Suprapubic skin (tissue), 4 donors: ENCODE data around the gene ANKFN1. TPM values are rescaled to one million over a fixed set of nuclear protein-coding genes. Genes with fewer than 3 reads are reported as not detected.

Source experiments
- DNase-seq, 2 donors: peaks; one replicate each; pipeline ENCODE4 v3.0.0-alpha.2; 2019; ENCODE audit warnings: low spot score in 2 of 2
- H3K27ac ChIP-seq: fragments of 200-600 bp; sonication (generic); one replicate; pipeline ENCODE4 v1.5.1; 2019
- H3K27me3 ChIP-seq: fragments of 200-600 bp; sonication (generic); one replicate; pipeline ENCODE4 v1.5.1; 2019
- H3K36me3 ChIP-seq: fragments of 200-600 bp; sonication (generic); one replicate; pipeline ENCODE4 v1.5.1; 2019
- H3K4me1 ChIP-seq: fragments of 200-600 bp; sonication (generic); one replicate; pipeline ENCODE4 v1.5.1; 2019
- H3K4me3 ChIP-seq: fragments of 200-600 bp; sonication (generic); one replicate; pipeline ENCODE4 v1.5.1; 2019; ENCODE audit warnings: mild to moderate bottlenecking
- H3K9me3 ChIP-seq: fragments of 200-600 bp; sonication (generic); one replicate; pipeline ENCODE4 v1.5.1; 2019
- CTCF ChIP-seq, 2 donors: fragments of 200-600 bp in 1 of 2; fragments of 450-650 bp in 1 of 2; sonication (generic) in 1 of 2; IDR thresholded peaks; one replicate each; pipeline ENCODE4 v1.5.1; 2016 to 2019; ENCODE audit warnings: antibody characterized with exemption in 2 of 2, mild to moderate bottlenecking in 1 of 2, moderate library complexity in 1 of 2
- EP300 ChIP-seq: sonication (generic); formaldehyde crosslinking; IDR thresholded peaks from one replicate; pipeline ENCODE4 v1.6.1; 2017; ENCODE audit warnings: antibody characterized with exemption
- POLR2A ChIP-seq, 2 donors: fragments of 450-650 bp; IDR thresholded peaks; one replicate each; pipeline ENCODE4 v1.6.1; 2017; ENCODE audit warnings: antibody characterized with exemption in 2 of 2, mild to moderate bottlenecking in 2 of 2, moderate library complexity in 2 of 2
- POLR2AphosphoS5 ChIP-seq, 3 donors: sonication (generic); formaldehyde crosslinking; IDR thresholded peaks; one replicate each; pipeline ENCODE4 v1.6.1; 2017; ENCODE audit warnings: antibody characterized with exemption in 3 of 3
- WGBS: methylation state at CpG from one replicate; pipeline ENCODE4 v1.1.5; 2018; 5-methylcytosine and 5-hydroxymethylcytosine counted together
- total RNA-seq, 4 donors: library from RNA; depleted of rRNA; stranded (reverse); fragments of >200 nt; gene quantifications; one replicate each; pipeline ENCODE4 v1.1.0, GENCODE V29; 2016

Gene ANKFN1
- total RNA-seq, 4 donors from 2014 or later, result 0.81 to 3.1 (median 1.7) TPM

- WGBS, result 72% methylated on average over 5 of the region's 5 CpGs
- no peak for TF ChIP-seq POLR2AphosphoS5 (IDR thresholded peaks at IDR 0.05)
- TF ChIP-seq EP300, result no peak
- no peak for TF ChIP-seq CTCF (IDR thresholded peaks at IDR 0.05)
- no peak for TF ChIP-seq POLR2A (IDR thresholded peaks at IDR 0.05)
Measured at GRCh38 chr17:56231693-56232092, 78.4 kb downstream of the ANKFN1 start.

DNA sequence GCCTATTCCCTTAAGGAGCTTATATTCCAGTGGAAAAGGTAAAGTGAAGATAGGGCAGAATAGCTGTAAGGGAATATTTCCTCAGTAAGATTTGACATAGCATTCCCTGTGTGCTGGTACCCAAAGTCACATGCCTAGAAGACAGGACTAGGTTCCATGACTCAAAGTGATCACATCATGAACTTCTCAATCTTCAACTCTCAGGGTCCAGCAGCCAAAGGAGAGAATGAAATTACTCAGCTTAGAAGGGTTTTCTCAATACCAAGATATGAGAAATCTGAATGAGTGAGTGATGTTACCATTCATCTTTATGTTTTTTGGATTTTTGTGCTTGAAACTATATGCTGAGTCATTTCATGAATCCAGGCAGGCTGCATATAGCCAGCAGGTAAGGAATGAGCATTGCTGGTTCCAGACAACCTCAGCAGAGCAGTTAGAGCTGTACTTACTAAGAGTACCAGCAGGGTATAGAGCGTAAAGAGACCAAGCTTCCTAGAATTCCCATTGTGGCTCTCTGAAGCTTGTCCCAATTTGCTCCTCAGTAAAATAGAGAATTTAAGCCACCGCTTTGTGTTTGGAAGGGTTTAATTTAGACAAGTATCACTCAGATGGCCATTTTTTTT lies 91.1 kb downstream of the ANKFN1 start:
- no peak overlapping the region for H3K27ac ChIP-seq
- TF ChIP-seq CTCF (IDR thresholded peaks at IDR 0.05), result no peak
- TF ChIP-seq POLR2AphosphoS5 (IDR thresholded peaks at IDR 0.05), result no peak
- DNase-seq, result no peak
- no peaks in the 10 kb centered on the region for H3K4me1 ChIP-seq
- no peak overlapping the region for H3K4me3 ChIP-seq
- H3K36me3 ChIP-seq, result no peaks in the 10 kb centered on the region
- H3K9me3 ChIP-seq, result no peaks in the 10 kb centered on the region
- H3K27me3 ChIP-seq, result peaks cover 3% of the 10 kb centered on the region
- WGBS, result 97% methylated on average over 2 of the region's 2 CpGs

More at GRCh38 chr17:56231693-56232092, 78.4 kb downstream of the ANKFN1 start:
- DNase-seq, result no peak
- H3K36me3 ChIP-seq, result no peaks in the 10 kb centered on the region
- H3K27ac ChIP-seq, result no peak overlapping the region
- H3K9me3 ChIP-seq, result no peaks in the 10 kb centered on the region
- peaks cover 9% of the 10 kb centered on the region for H3K4me1 ChIP-seq
- no peak overlapping the region for H3K4me3 ChIP-seq
- H3K27me3 ChIP-seq, result no peaks in the 10 kb centered on the region

DNA sequence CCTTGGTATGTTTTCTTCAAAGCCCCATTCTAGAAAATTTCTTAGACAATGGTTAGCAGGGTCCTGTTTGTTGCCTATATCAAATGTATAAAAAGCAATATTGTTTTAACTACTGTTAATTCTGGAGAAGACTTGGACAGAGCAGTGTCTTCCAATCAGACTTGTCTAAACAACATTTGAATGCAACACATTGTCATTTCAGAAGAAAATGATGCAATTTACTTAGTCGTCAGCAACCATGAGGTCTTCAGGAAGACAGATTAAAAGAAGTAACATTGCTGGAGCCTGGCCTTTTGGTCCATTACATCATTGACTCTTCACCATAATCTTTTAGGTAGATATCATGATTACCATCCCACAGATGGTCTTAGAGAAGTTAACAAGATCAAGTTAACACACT lies 94.5 kb downstream of the ANKFN1 start:
- no peaks in the 10 kb centered on the region for H3K36me3 ChIP-seq
- no peaks in the 10 kb centered on the region for H3K9me3 ChIP-seq
- 86% methylated on average over 1 of the region's 1 CpG for WGBS
- H3K27me3 ChIP-seq, result peaks cover 3% of the 10 kb centered on the region
- H3K4me3 ChIP-seq, result no peak overlapping the region
- no peak overlapping the region for H3K27ac ChIP-seq
- no peak for DNase-seq
- TF ChIP-seq POLR2AphosphoS5 (IDR thresholded peaks at IDR 0.05), result no peak
- TF ChIP-seq CTCF (IDR thresholded peaks at IDR 0.05), result no peak
- TF ChIP-seq POLR2A (IDR thresholded peaks at IDR 0.05), result no peak
- TF ChIP-seq EP300, result no peak
- no peaks in the 10 kb centered on the region for H3K4me1 ChIP-seq

DNA sequence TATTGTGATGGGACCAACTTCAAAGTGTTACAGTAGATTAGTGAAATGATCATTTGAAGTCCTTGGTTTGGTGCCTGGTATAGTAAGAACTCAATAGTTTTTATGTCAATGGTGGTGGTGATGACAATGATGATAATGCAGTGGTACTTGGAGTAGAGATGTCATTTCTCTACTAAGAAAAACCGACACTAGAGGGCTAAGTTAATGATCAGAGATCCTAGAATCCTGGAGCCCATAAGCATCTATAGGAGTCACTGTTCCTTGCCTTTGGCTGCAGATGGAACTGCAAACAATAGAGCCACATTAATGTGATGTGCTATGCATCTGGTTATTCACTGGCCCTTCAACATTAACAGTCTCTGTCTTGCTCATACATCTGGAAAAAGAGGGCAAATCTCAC lies 103.8 kb downstream of the ANKFN1 start:
- Histone ChIP-seq H3K9me3 (no peaks in the 10 kb centered on the region), H3K36me3 (no peaks in the 10 kb centered on the region), H3K27ac (no peak overlapping the region), H3K4me1 (no peaks in the 10 kb centered on the region), H3K4me3 (no peak overlapping the region), H3K27me3 (no peaks in the 10 kb centered on the region)
- no peak for DNase-seq
- TF ChIP-seq EP300, result no peak
- TF ChIP-seq CTCF (IDR thresholded peaks at IDR 0.05), result no peak
- TF ChIP-seq POLR2A (IDR thresholded peaks at IDR 0.05), result no peak
- TF ChIP-seq POLR2AphosphoS5 (IDR thresholded peaks at IDR 0.05), result no peak
- WGBS, result 81% methylated on average over 1 of the region's 1 CpG

DNA sequence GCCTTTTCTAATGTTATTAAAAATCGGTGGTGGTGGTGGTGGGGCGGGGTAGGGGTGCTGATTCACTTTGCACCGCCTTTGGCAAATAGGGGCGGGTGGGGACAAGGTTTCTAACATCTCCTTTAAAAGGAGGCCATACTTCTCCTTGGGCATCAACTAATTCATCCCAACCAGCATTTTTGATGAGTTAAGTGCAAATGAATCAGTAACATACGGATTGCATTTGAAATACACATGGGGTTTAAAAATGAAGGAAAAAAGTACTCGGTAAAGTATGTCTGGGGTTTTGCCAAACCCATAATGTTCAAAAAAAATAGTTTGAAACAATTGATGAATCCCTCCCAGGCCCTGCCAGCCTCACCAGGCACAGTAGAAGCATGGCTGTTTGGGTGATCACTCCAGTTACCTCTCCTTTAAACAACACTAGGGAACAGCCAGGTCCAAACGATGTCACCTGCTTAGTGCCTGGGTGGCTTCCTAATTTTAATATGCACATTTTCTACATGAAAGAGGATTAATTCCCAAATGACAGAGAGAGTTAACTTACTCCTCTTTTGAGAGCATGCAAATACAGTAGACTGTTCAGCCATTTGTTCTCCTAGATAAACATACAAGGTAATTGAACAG lies 107.2 kb downstream of the ANKFN1 start:
- Histone ChIP-seq H3K27ac (no peak overlapping the region), H3K27me3 (no peaks in the 10 kb centered on the region), H3K9me3 (no peaks in the 10 kb centered on the region), H3K4me3 (no peak overlapping the region), H3K36me3 (no peaks in the 10 kb centered on the region), H3K4me1 (no peaks in the 10 kb centered on the region)
- TF ChIP-seq POLR2A (IDR thresholded peaks at IDR 0.05) (no peak), POLR2AphosphoS5 (IDR thresholded peaks at IDR 0.05) (no peak), EP300 (no peak), CTCF (IDR thresholded peaks at IDR 0.05) (no peak)
- no peak for DNase-seq
- 67% methylated on average over 7 of the region's 7 CpGs for WGBS
